K562 (cell line): Measurements from ENCODE around the gene HAUS1. TPM values are rescaled to one million over a fixed set of nuclear protein-coding genes. Genes with fewer than 3 reads are reported as not detected.
A peak's percentile ranks its signal among the peaks of the same experiment; 100 is the strongest.

Source experiments
- HDAC8 ChIP-seq: fragments of 450-650 bp; IDR thresholded peaks from 2 replicates; pipeline ENCODE4 v1.6.1; 2016; ENCODE audit warnings: mild to moderate bottlenecking, missing genetic modification characterization, moderate library complexity, missing compliant biosample characterization
- IFI16 ChIP-seq: fragments of 250-450 bp; sonication (Bioruptor Pico); IDR thresholded peaks from 2 replicates; pipeline ENCODE4 v2.1.2; 2022; ENCODE audit warnings: mild to moderate bottlenecking, inconsistent platforms
- NR2C2 ChIP-seq, 2 experiments: fragments of 200-800 bp in 1 of 2; sonication (Bioruptor generic) in 1 of 2; sonication (generic) in 1 of 2; formaldehyde crosslinking in 1 of 2; IDR thresholded peaks; 2 replicates each; pipeline versions ENCODE4 v1.6.1 to v1.8.0; 2016 to 2022; ENCODE audit warnings: mild to moderate bottlenecking in 1 of 2, missing compliant biosample characterization in 1 of 2, missing genetic modification characterization in 1 of 2, missing genetic modification reagents in 1 of 2
- PRDM10 ChIP-seq: fragments of 450-650 bp; IDR thresholded peaks from 2 replicates; pipeline ENCODE4 v1.6.1; 2018; ENCODE audit not compliant: partially characterized antibody
- SIRT6 ChIP-seq: IDR thresholded peaks from one replicate; pipeline ENCODE4 v1.6.1; 2012; ENCODE audit warnings: low read depth, mild to moderate bottlenecking, control low read depth, inconsistent platforms, low read length, moderate library complexity
- TAF7 ChIP-seq: fragments of 450-650 bp; IDR thresholded peaks from 2 replicates; pipeline ENCODE4 v1.6.1; 2016; ENCODE audit warnings: missing genetic modification characterization, missing compliant biosample characterization
- XRCC5 ChIP-seq: fragments of 200-400 bp; formaldehyde crosslinking; IDR thresholded peaks from 2 replicates; pipeline ENCODE4 v1.6.1; 2017; ENCODE audit warnings: low read depth, mild to moderate bottlenecking, low read length
- ZNF12 ChIP-seq: sonication (generic); formaldehyde crosslinking; IDR thresholded peaks from 2 replicates; pipeline ENCODE4 v1.4.0; 2020; ENCODE audit warnings: mild to moderate bottlenecking, missing genetic modification reagents
- ZNF140 ChIP-seq: fragments of 250-450 bp; sonication (Bioruptor Pico); IDR thresholded peaks from 2 replicates; pipeline ENCODE4 v1.8.0; 2021; ENCODE audit warnings: moderate library complexity, mild to moderate bottlenecking, inconsistent platforms
- ZNF449 ChIP-seq: fragments of 250-450 bp; sonication (Bioruptor Pico); IDR thresholded peaks from 2 replicates; pipeline ENCODE4 v1.8.0; 2022; ENCODE audit warnings: moderate library complexity, mild to moderate bottlenecking, inconsistent platforms
- ZNF644 ChIP-seq: fragments of 200-800 bp; sonication (Bioruptor generic); IDR thresholded peaks from 2 replicates; pipeline ENCODE4 v1.6.1; 2016; ENCODE audit warnings: low read depth, missing genetic modification characterization, missing compliant biosample characterization
- polyA plus RNA-seq, 8 experiments: library from polyadenylated mRNA; depleted of rRNA in 4 of 8; stranded (reverse) in 5 of 8; unstranded in 3 of 8; fragments of >200 nt; fragmentation: Nextera tagmentation in 2 of 8; fragmentation: Illumina TruSeq in 1 of 8; extraction: Ambion mirVana in 2 of 8; extraction: Trizol in 1 of 8; gene quantifications; 2 replicates each; pipeline versions ENCODE4 v1.2.1 to v1.2.3, GENCODE V29; 2011 to 2014; ENCODE audit warnings: inconsistent platforms in 1 of 8, missing spikeins in 1 of 8
- total RNA-seq, 7 experiments: library from RNA; depleted of rRNA in 6 of 7; stranded (reverse); fragments of >200 nt in 6 of 7; fragmentation: Illumina TruSeq in 2 of 7; extraction: Trizol in 2 of 7; gene quantifications; 2 replicates each; pipeline versions ENCODE4 v1.2.1 to v1.2.3, GENCODE V29; 2011 to 2021; ENCODE audit warnings: low replicate concordance in 1 of 7
- TF ChIP-seq, protein P1 (sequence below): fragments of 250-450 bp; sonication (Bioruptor Pico); IDR thresholded peaks from 2 replicates; pipeline ENCODE4 v1.4.0; 2020
- TF ChIP-seq, protein P2 (sequence below): sonication (generic); IDR thresholded peaks from 2 replicates; pipeline ENCODE4 v1.6.1; 2016

HAUS1 gene
- total and polyA plus RNA-seq, 9 of the 15 experiments (the other 6 are each of a cell fraction or from before 2014, with no cell fraction given), result 45.6 to 135 (median 76.3) TPM

DNA sequence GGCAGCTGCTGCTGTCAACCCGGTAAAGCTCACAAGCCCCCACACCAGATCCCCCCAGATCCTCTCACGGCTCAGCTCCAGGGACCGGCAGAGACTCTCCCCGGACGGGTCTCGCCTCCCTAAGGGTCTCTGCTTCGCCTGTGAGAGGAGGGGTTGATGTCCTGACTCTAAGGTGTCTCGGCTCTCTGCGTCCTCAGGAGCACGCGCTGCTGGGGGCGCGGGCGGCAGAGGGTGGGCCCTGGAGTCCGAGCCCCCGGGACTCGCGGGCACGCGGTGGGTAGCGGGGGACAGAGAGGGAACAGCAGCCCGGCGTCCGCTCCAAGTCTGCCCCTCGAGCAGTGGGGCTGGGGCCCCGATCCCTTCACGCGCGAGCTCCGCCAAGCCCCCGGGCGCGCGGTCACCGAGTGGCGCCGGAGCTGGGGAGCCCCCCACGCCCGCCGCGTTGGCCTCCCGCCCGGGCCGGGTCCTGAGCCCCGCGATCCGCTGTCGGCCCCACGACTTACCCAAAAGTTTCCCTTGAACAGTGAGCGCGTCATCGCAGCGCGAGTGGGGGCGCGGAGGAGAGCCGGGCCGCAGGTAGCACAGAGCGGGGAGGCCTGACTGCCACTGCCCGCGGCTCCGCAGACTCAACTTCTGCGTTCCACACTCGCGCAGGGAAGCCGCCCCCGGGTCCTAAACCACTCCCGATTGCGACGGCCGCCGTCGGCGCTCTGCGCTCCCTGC, 32.4 kb upstream of the HAUS1 start, which contains the start of gene PSTPIP2 (continued):
- TF ChIP-seq, protein P1, sequence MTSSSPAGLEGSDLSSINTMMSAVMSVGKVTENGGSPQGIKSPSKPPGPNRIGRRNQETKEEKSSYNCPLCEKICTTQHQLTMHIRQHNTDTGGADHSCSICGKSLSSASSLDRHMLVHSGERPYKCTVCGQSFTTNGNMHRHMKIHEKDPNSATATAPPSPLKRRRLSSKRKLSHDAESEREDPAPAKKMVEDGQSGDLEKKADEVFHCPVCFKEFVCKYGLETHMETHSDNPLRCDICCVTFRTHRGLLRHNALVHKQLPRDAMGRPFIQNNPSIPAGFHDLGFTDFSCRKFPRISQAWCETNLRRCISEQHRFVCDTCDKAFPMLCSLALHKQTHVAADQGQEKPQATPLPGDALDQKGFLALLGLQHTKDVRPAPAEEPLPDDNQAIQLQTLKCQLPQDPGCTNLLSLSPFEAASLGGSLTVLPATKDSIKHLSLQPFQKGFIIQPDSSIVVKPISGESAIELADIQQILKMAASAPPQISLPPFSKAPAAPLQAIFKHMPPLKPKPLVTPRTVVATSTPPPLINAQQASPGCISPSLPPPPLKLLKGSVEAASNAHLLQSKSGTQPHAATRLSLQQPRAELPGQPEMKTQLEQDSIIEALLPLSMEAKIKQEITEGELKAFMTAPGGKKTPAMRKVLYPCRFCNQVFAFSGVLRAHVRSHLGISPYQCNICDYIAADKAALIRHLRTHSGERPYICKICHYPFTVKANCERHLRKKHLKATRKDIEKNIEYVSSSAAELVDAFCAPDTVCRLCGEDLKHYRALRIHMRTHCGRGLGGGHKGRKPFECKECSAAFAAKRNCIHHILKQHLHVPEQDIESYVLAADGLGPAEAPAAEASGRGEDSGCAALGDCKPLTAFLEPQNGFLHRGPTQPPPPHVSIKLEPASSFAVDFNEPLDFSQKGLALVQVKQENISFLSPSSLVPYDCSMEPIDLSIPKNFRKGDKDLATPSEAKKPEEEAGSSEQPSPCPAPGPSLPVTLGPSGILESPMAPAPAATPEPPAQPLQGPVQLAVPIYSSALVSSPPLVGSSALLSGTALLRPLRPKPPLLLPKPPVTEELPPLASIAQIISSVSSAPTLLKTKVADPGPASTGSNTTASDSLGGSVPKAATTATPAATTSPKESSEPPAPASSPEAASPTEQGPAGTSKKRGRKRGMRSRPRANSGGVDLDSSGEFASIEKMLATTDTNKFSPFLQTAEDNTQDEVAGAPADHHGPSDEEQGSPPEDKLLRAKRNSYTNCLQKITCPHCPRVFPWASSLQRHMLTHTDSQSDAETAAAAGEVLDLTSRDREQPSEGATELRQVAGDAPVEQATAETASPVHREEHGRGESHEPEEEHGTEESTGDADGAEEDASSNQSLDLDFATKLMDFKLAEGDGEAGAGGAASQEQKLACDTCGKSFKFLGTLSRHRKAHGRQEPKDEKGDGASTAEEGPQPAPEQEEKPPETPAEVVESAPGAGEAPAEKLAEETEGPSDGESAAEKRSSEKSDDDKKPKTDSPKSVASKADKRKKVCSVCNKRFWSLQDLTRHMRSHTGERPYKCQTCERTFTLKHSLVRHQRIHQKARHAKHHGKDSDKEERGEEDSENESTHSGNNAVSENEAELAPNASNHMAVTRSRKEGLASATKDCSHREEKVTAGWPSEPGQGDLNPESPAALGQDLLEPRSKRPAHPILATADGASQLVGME (CRISPR knock-in tag), result no peak
- TF ChIP-seq ZNF140 (CRISPR knock-in tag), result no peak
- TF ChIP-seq NR2C2 (CRISPR knock-in tag; IDR thresholded peaks at IDR 0.05), result no peak
- no peak for TF ChIP-seq NR2C2 (tag; IDR thresholded peaks at IDR 0.05)
- no peak for TF ChIP-seq ZNF449 (CRISPR knock-in tag)
- TF ChIP-seq IFI16, result no peak
- no peak for TF ChIP-seq SIRT6
- TF ChIP-seq PRDM10, result no peak
- no peak for TF ChIP-seq ZNF644 (tag)
- TF ChIP-seq TAF7 (tag), result no peak
- TF ChIP-seq XRCC5, result peak; percentile 52
- no peak for TF ChIP-seq HDAC8
- TF ChIP-seq, protein P2, sequence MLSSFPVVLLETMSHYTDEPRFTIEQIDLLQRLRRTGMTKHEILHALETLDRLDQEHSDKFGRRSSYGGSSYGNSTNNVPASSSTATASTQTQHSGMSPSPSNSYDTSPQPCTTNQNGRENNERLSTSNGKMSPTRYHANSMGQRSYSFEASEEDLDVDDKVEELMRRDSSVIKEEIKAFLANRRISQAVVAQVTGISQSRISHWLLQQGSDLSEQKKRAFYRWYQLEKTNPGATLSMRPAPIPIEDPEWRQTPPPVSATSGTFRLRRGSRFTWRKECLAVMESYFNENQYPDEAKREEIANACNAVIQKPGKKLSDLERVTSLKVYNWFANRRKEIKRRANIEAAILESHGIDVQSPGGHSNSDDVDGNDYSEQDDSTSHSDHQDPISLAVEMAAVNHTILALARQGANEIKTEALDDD, result no peak
- TF ChIP-seq ZNF12 (CRISPR knock-in tag), result no peak
